Astrocyte (in vitro differentiated cells and primary cell): ENCODE results near the gene CD81. TPM values are rescaled to one million over a fixed set of nuclear protein-coding genes. Genes with fewer than 3 reads are reported as not detected.

Experiments used
- DNase-seq: peaks from one replicate; pipeline ENCODE4 v3.0.0-alpha.2; 2010; ENCODE audit warnings: low read depth
- FAIRE-seq: peaks from 2 replicates; lab custom pipeline; 2011; peaks lifted over from hg19 to GRCh38; lab: Jason Lieb, UNC
- H2AFZ ChIP-seq: 2 replicates; pipeline ENCODE4 v1.6.0; 2012; ENCODE audit warnings: low read depth, low read length, inconsistent platforms
- H3K27ac ChIP-seq: 2 replicates; pipeline ENCODE4 v1.5.1; 2011; ENCODE audit warnings: low read depth, low read length, inconsistent platforms
- H3K27me3 ChIP-seq: 2 replicates; pipeline ENCODE4 v1.6.0; 2011; ENCODE audit warnings: low read length, inconsistent platforms; ENCODE audit not compliant: insufficient read depth
- H3K36me3 ChIP-seq: 2 replicates; pipeline ENCODE4 v1.5.1; 2011; ENCODE audit warnings: low read length, inconsistent platforms; ENCODE audit not compliant: insufficient read depth
- H3K4me1 ChIP-seq: 2 replicates; pipeline ENCODE4 v1.5.1; 2011; ENCODE audit warnings: low read length, inconsistent platforms; ENCODE audit not compliant: insufficient read depth
- H3K4me2 ChIP-seq: 2 replicates; pipeline ENCODE4 v1.6.0; 2012; ENCODE audit warnings: low read length, inconsistent platforms
- H3K4me3 ChIP-seq: 2 replicates; pipeline ENCODE4 v1.5.1; 2011; ENCODE audit warnings: low read depth, mild to moderate bottlenecking, low read length, inconsistent platforms; ENCODE audit not compliant: insufficient read depth
- H3K79me2 ChIP-seq: 2 replicates; pipeline ENCODE4 v1.6.0; 2012; ENCODE audit warnings: mild to moderate bottlenecking, low read length, inconsistent platforms; ENCODE audit not compliant: insufficient read depth
- H3K9ac ChIP-seq: 2 replicates; pipeline ENCODE4 v1.6.0; 2012; ENCODE audit warnings: mild to moderate bottlenecking, low read length, inconsistent platforms
- H3K9me3 ChIP-seq: 2 replicates; pipeline ENCODE4 v1.5.1; 2012; ENCODE audit warnings: low read depth, mild to moderate bottlenecking, low read length, inconsistent platforms; ENCODE audit not compliant: insufficient read depth
- H4K20me1 ChIP-seq: 2 replicates; pipeline ENCODE4 v1.6.0; 2012; ENCODE audit warnings: low read length, inconsistent platforms; ENCODE audit not compliant: insufficient read depth
- H3K27ac Mint-ChIP-seq: one replicate; pipeline ENCODE4 v1.8.0; 2021; ENCODE audit warnings: mild to moderate bottlenecking, mixed read lengths; ENCODE audit not compliant: unreplicated experiment
- H3K27me3 Mint-ChIP-seq: one replicate; pipeline ENCODE4 v1.8.0; 2021; ENCODE audit warnings: low read depth, mixed read lengths; ENCODE audit not compliant: unreplicated experiment
- H3K36me3 Mint-ChIP-seq: one replicate; pipeline ENCODE4 v1.8.0; 2021; ENCODE audit warnings: low read depth, mixed read lengths; ENCODE audit not compliant: unreplicated experiment
- H3K4me1 Mint-ChIP-seq: one replicate; pipeline ENCODE4 v1.8.0; 2021; ENCODE audit warnings: low read depth, mixed read lengths; ENCODE audit not compliant: unreplicated experiment
- H3K4me3 Mint-ChIP-seq: one replicate; pipeline ENCODE4 v1.8.0; 2021; ENCODE audit warnings: mild to moderate bottlenecking, moderate library complexity, mixed read lengths; ENCODE audit not compliant: unreplicated experiment
- H3K9me3 Mint-ChIP-seq: one replicate; pipeline ENCODE4 v1.8.0; 2021; ENCODE audit warnings: mild to moderate bottlenecking, mixed read lengths; ENCODE audit not compliant: unreplicated experiment
- CTCF ChIP-seq: IDR thresholded peaks from 2 replicates; pipeline ENCODE4 v1.5.1; 2011; ENCODE audit warnings: low read depth, mild to moderate bottlenecking, inconsistent platforms, low read length, moderate library complexity; ENCODE audit not compliant: insufficient read depth
- EZH2 ChIP-seq: IDR thresholded peaks from 2 replicates; pipeline ENCODE4 v1.6.1; 2012; ENCODE audit warnings: mild to moderate bottlenecking, low read length, inconsistent platforms; ENCODE audit not compliant: insufficient read depth
- total RNA-seq: library from RNA; stranded (reverse); gene quantifications from 2 replicates; pipeline ENCODE4 v1.2.1, GENCODE V29; 2021

CD81 gene
- total RNA-seq, 1 donor from 2014 or later: 625 TPM

GRCh38 chr11:2443881-2444820, 67.0 kb downstream of the CD81 start, which contains the start of gene TRPM5:
TRPM5 (minus strand) TSS chr11:2444514; CDS start chr11:2423036, 21,478 bp downstream.
- H3K9me3 ChIP-seq: peaks cover 10% of the 10 kb centered on the region
- no peak within 1 kb of the TSS for H3K27ac ChIP-seq
- H3K36me3 ChIP-seq: no peaks in the 10 kb centered on the region
- no peaks in the 10 kb centered on the region for H3K4me1 Mint-ChIP-seq
- peaks cover 27% of the 10 kb centered on the region for H3K27me3 ChIP-seq
- no peak for DNase-seq
- H3K36me3 Mint-ChIP-seq: no peaks in the 10 kb centered on the region
- H3K9me3 Mint-ChIP-seq: peaks cover 9% of the 10 kb centered on the region
- no peaks in the 10 kb centered on the region for H3K4me1 ChIP-seq
- peaks cover 72% of the 10 kb centered on the region for H3K27me3 Mint-ChIP-seq
- H3K4me3 ChIP-seq: no peak within 1 kb of the TSS
- no peak within 1 kb of the TSS for H2AFZ ChIP-seq
- H4K20me1 ChIP-seq: no peaks in the 10 kb centered on the region
- FAIRE-seq: no peak
- no peaks in the 10 kb centered on the region for H3K79me2 ChIP-seq
- no peak within 1 kb of the TSS for H3K4me2 ChIP-seq
- TF ChIP-seq CTCF (no peak), EZH2 (no peak)
- peak within 1 kb of the TSS; percentile 40 for H3K4me3 Mint-ChIP-seq
- no peak within 1 kb of the TSS for H3K9ac ChIP-seq
- H3K27ac Mint-ChIP-seq: no peak within 1 kb of the TSS

- Histone ChIP-seq H3K27ac (no peak within 1 kb of the TSS), H4K20me1 (no peaks in the 10 kb centered on the region), H2AFZ (no peak within 1 kb of the TSS), H3K4me1 (no peaks in the 10 kb centered on the region), H3K36me3 (no peaks in the 10 kb centered on the region), H3K4me2 (no peak within 1 kb of the TSS), H3K9me3 (peaks cover 10% of the 10 kb centered on the region), H3K4me3 (no peak within 1 kb of the TSS), H3K79me2 (no peaks in the 10 kb centered on the region), H3K9ac (no peak within 1 kb of the TSS), H3K27me3 (peaks cover 25% of the 10 kb centered on the region)
- Mint-ChIP-seq H3K27me3 (peaks cover 69% of the 10 kb centered on the region), H3K27ac (no peak within 1 kb of the TSS), H3K9me3 (peaks cover 6% of the 10 kb centered on the region), H3K4me1 (no peaks in the 10 kb centered on the region), H3K4me3 (peak within 1 kb of the TSS; percentile 40), H3K36me3 (no peaks in the 10 kb centered on the region)
- DNase-seq: no peak
- no peak for FAIRE-seq
- no peak for TF ChIP-seq CTCF
- TF ChIP-seq EZH2: peak; percentile 82
Observed at GRCh38 chr11:2444821-2445745, 68.0 kb downstream of the CD81 start, which contains the start of gene KCNQ1. KCNQ1 (plus strand) TSS chr11:2445008; CDS start chr11:2445099, 91 bp downstream.
